GM12801 (cell line): ENCODE measurements around the gene BHLHE41.

Experiments used
- CTCF ChIP-seq: IDR thresholded peaks from one replicate; pipeline ENCODE4 v1.5.1; 2011; ENCODE audit warnings: control low read depth; ENCODE audit not compliant: insufficient read length; ENCODE audit errors: extremely low read depth

Gene BHLHE41

GRCh38 chr12:26120561-26121274 is 4.1 kb downstream of the BHLHE41 start:
- TF ChIP-seq CTCF, result no peak

- TF ChIP-seq CTCF, result no peak
These were observed 5.3 kb downstream of the BHLHE41 start for GRCh38 chr12:26119391-26119989.

GRCh38 chr12:26118308-26118707 is 6.5 kb downstream of the BHLHE41 start:
- no peak for TF ChIP-seq CTCF

GRCh38 chr12:26116829-26117715 is 7.8 kb downstream of the BHLHE41 start:
- TF ChIP-seq CTCF, result no peak

- no peak for TF ChIP-seq CTCF
These were observed 10.0 kb downstream of the BHLHE41 start for GRCh38 chr12:26114720-26115401.

- no peak for TF ChIP-seq CTCF
These were observed 10.8 kb downstream of the BHLHE41 start for GRCh38 chr12:26113853-26114719.
